Glomerular endothelial cell (primary cell): ENCODE data around the gene SLC2A13. TPM values are rescaled to one million over a fixed set of nuclear protein-coding genes. Genes with fewer than 3 reads are reported as not detected.
"Not testable (repeated sequence)": the region's sequence is repeated elsewhere in the genome, so short reads cannot be mapped to it uniquely, and the experiment has no call there.

Experiments used
- DNase-seq: peaks from one replicate; pipeline ENCODE4 v3.0.0-alpha.2; 2011; ENCODE audit warnings: low read depth, low spot score; ENCODE audit errors: extremely low read depth
- total RNA-seq: library from RNA; depleted of rRNA; stranded (reverse); fragments of >200 nt; gene quantifications from 2 replicates; pipeline ENCODE4 v1.2.3, GENCODE V29; 2015

Gene SLC2A13
- total RNA-seq, 1 donor from 2014 or later, result 5.7 TPM

GRCh38 chr12:39935839-39936238, 170.0 kb downstream of the SLC2A13 start:
- no peak for DNase-seq

- DNase-seq, result no peak
Observed at GRCh38 chr12:39935275-39935674, 170.6 kb downstream of the SLC2A13 start.

GRCh38 chr12:39931857-39932256, 174.0 kb downstream of the SLC2A13 start:
- no peak for DNase-seq

- no peak for DNase-seq
Observed at GRCh38 chr12:39931231-39931630, 174.7 kb downstream of the SLC2A13 start.

GRCh38 chr12:39930101-39930500, 175.8 kb downstream of the SLC2A13 start:
- no peak for DNase-seq

GRCh38 chr12:39928181-39928899, 177.5 kb downstream of the SLC2A13 start:
- no peak for DNase-seq

- no peak for DNase-seq
Observed at GRCh38 chr12:39923364-39923763, 182.5 kb downstream of the SLC2A13 start.

- not testable (repeated sequence) for DNase-seq
Observed at GRCh38 chr12:39922598-39922997, 183.3 kb downstream of the SLC2A13 start.

- no peak for DNase-seq
Observed at GRCh38 chr12:39920647-39921046, 185.2 kb downstream of the SLC2A13 start.

GRCh38 chr12:39920222-39920621, 185.7 kb downstream of the SLC2A13 start:
- DNase-seq, result no peak

- DNase-seq, result no peak
Observed at GRCh38 chr12:39919790-39920189, 186.1 kb downstream of the SLC2A13 start.

GRCh38 chr12:39915249-39915648, 190.6 kb downstream of the SLC2A13 start:
- DNase-seq, result no peak

GRCh38 chr12:39912211-39912980, 193.5 kb downstream of the SLC2A13 start:
- no peak for DNase-seq

- no peak for DNase-seq
Observed at GRCh38 chr12:39906237-39906636, 199.6 kb downstream of the SLC2A13 start.

GRCh38 chr12:39905152-39905551, 200.7 kb downstream of the SLC2A13 start:
- no peak for DNase-seq

GRCh38 chr12:39902821-39903220, 203.1 kb downstream of the SLC2A13 start:
- DNase-seq, result no peak

- DNase-seq, result no peak
Observed at GRCh38 chr12:39897315-39897714, 208.6 kb downstream of the SLC2A13 start.

GRCh38 chr12:39893388-39893787, 212.5 kb downstream of the SLC2A13 start:
- not testable (repeated sequence) for DNase-seq

- DNase-seq, result no peak
Observed at GRCh38 chr12:39892146-39892545, 213.7 kb downstream of the SLC2A13 start.

- no peak for DNase-seq
Observed at GRCh38 chr12:39887856-39888255, 218.0 kb downstream of the SLC2A13 start.

- no peak for DNase-seq
Observed at GRCh38 chr12:39886106-39886505, 219.8 kb downstream of the SLC2A13 start.

GRCh38 chr12:39884616-39885125, 221.2 kb downstream of the SLC2A13 start:
- DNase-seq, result no peak
